K562 (cell line): ENCODE results near the gene TMEM151A. TPM values are rescaled to one million over a fixed set of nuclear protein-coding genes. Genes with fewer than 3 reads are reported as not detected.
"Not testable (repeated sequence)": the region's sequence is repeated elsewhere in the genome, so short reads cannot be mapped to it uniquely, and the experiment has no call there.

ENCODE experiments used
- ATAC-seq: fragments of 200-7000 bp; cut with Tn5 transposase; 3 replicates; pipeline ENCODE4 v1.9.1; 2020; ENCODE audit warnings: moderate library complexity
- BruUV-seq: library from RNA; stranded (reverse); fragments of 400-500 nt; replicated peaks from 2 replicates; lab custom pipeline; 2021; lab: Mats Ljungman, UMichigan
- CTCF ChIA-PET: fragments of 300-600 bp; formaldehyde crosslinking; extraction: SDS; loops from one replicate; lab custom pipeline; 2021; ENCODE audit warnings: low intra/inter-chr PET ratio; lab: Yijun Ruan, JAX
- POLR2A ChIA-PET: fragments of 300-600, 350-650 bp; sonication (Branson Sonifier 250); formaldehyde crosslinking; extraction: SDS; loops from one replicate; lab custom pipeline; 2021; ENCODE audit warnings: antibody characterized with exemption, inconsistent platforms; lab: Yijun Ruan, JAX
- DNase-seq, 4 experiments: peaks; one replicate each; pipeline versions ENCODE4 v3.0.0 to v3.0.0-alpha.2; 2011 to 2018; ENCODE audit warnings: low spot score in 3 of 4, mixed read lengths in 3 of 4; ENCODE audit errors: extremely low read depth in 1 of 4
- FAIRE-seq: peaks from 2 replicates; lab custom pipeline; 2011; peaks lifted over from hg19 to GRCh38; lab: Jason Lieb, UNC
- H2AFZ ChIP-seq: 2 replicates; pipeline ENCODE4 v1.6.0; 2011; ENCODE audit warnings: low read depth, low read length, control low read depth, inconsistent platforms
- H3K27ac ChIP-seq: fragments of 200-600 bp; 3 replicates; pipeline ENCODE4 v1.8.0; 2011; ENCODE audit warnings: low read depth, mild to moderate bottlenecking, control low read depth, inconsistent platforms, low read length, moderate library complexity, mixed read lengths; ENCODE audit errors: extremely low read depth
- H3K27me3 ChIP-seq, 2 experiments: fragments of 300-600 bp in 1 of 2; 2 replicates in 1 of 2; 3 replicates in 1 of 2; pipeline versions ENCODE4 v1.6.0 to v1.8.0; 2011; ENCODE audit warnings: inconsistent platforms in 2 of 2, low read length in 2 of 2, mild to moderate bottlenecking in 1 of 2, mixed read lengths in 1 of 2, moderate library complexity in 1 of 2; ENCODE audit not compliant: control insufficient read depth in 2 of 2, insufficient read depth in 2 of 2
- H3K36me3 ChIP-seq: fragments of 300-600 bp; 3 replicates; pipeline ENCODE4 v1.8.0; 2011; ENCODE audit warnings: mild to moderate bottlenecking, low read length, inconsistent platforms; ENCODE audit not compliant: control insufficient read depth, insufficient read depth
- H3K4me1 ChIP-seq, 2 experiments: fragments of 200-600 bp in 1 of 2; replicated peaks in 1 of 2; 2 replicates in 1 of 2; 3 replicates in 1 of 2; pipeline versions ENCODE4 v1.5.1 to v1.8.0; 2011; ENCODE audit warnings: inconsistent platforms in 2 of 2, low read length in 2 of 2, mild to moderate bottlenecking in 1 of 2, mixed read lengths in 1 of 2, moderate library complexity in 1 of 2; ENCODE audit not compliant: control insufficient read depth in 2 of 2, insufficient read depth in 2 of 2
- H3K4me2 ChIP-seq: 2 replicates; pipeline ENCODE4 v1.6.1; 2011; ENCODE audit warnings: low read length, control low read depth, inconsistent platforms, mixed read lengths; ENCODE audit not compliant: insufficient read depth
- H3K4me3 ChIP-seq: fragments of 200-600 bp; sonication (generic), shearing (Covaris generic); 2 replicates; pipeline ENCODE4 v1.5.1; 2016; ENCODE audit warnings: control low read depth, inconsistent platforms
- H3K79me2 ChIP-seq: fragments of 200-600 bp; 3 replicates; pipeline ENCODE4 v1.8.0; 2011; ENCODE audit warnings: low read length, inconsistent platforms; ENCODE audit not compliant: control insufficient read depth, insufficient read depth
- H3K9ac ChIP-seq, 2 experiments: 2 replicates each; pipeline versions ENCODE4 v1.6.0 to v1.6.1; 2011; ENCODE audit warnings: low read depth in 2 of 2, low read length in 2 of 2, control low read depth in 1 of 2, inconsistent platforms in 1 of 2, mild to moderate bottlenecking in 1 of 2, mixed read lengths in 1 of 2; ENCODE audit not compliant: insufficient read depth in 1 of 2
- H3K9me1 ChIP-seq: one replicate; pipeline ENCODE4 v1.6.0; 2011; ENCODE audit warnings: inconsistent platforms, mild to moderate bottlenecking, low read length, moderate library complexity; ENCODE audit not compliant: control insufficient read depth, insufficient read depth
- H3K9me3 ChIP-seq: replicated peaks from 2 replicates; pipeline ENCODE4 v1.5.1; 2011; ENCODE audit warnings: low read depth, low read length, inconsistent platforms; ENCODE audit not compliant: control insufficient read depth, insufficient read depth
- H4K20me1 ChIP-seq: replicated peaks from 2 replicates; pipeline ENCODE4 v1.6.1; 2011; ENCODE audit warnings: low read length, inconsistent platforms, mixed read lengths; ENCODE audit not compliant: control insufficient read depth, insufficient read depth
- BCOR ChIP-seq: fragments of 450-650 bp; IDR thresholded peaks from 2 replicates; pipeline ENCODE4 v1.6.1; 2016
- CAMTA2 ChIP-seq: fragments of 250-450 bp; sonication (Bioruptor Pico); conservative IDR thresholded peaks from 2 replicates; pipeline ENCODE4 v1.5.1; 2022
- EP300 ChIP-seq: IDR thresholded peaks from 2 replicates; pipeline ENCODE4 v1.6.1; 2012; ENCODE audit warnings: low read length, improper control_type of control experiment
- KDM1A ChIP-seq, 2 experiments: fragments of 450-650 bp; IDR thresholded peaks; 2 replicates each; pipeline ENCODE4 v1.6.1; 2016; ENCODE audit warnings: mild to moderate bottlenecking in 2 of 2
- MAFK ChIP-seq: IDR thresholded peaks from 2 replicates; pipeline ENCODE4 v1.6.1; 2011; ENCODE audit warnings: low read length, improper control_type of control experiment
- NBN ChIP-seq: fragments of 450-650 bp; IDR thresholded peaks from 2 replicates; pipeline ENCODE4 v1.6.1; 2016; ENCODE audit warnings: low read depth, mild to moderate bottlenecking
- PPARD ChIP-seq: fragments of 250-450 bp; sonication (Bioruptor Pico); IDR thresholded peaks from 2 replicates; pipeline ENCODE4 v1.8.0; 2022; ENCODE audit warnings: inconsistent platforms, mild to moderate bottlenecking, moderate library complexity
- SRSF7 ChIP-seq: fragments of 200-400 bp; formaldehyde crosslinking; optimal IDR thresholded peaks from 2 replicates; pipeline ENCODE3; 2017; ENCODE audit warnings: mild to moderate bottlenecking, low read depth, low read length
- TAF7 ChIP-seq: fragments of 450-650 bp; IDR thresholded peaks from 2 replicates; pipeline ENCODE4 v1.6.1; 2016; ENCODE audit warnings: missing genetic modification characterization, missing compliant biosample characterization
- ZNF121 ChIP-seq: sonication (generic); formaldehyde crosslinking; conservative IDR thresholded peaks from 2 replicates; pipeline ENCODE4 v1.8.0; 2022; ENCODE audit warnings: missing genetic modification reagents
- ZNF347 ChIP-seq: fragments of 450-650 bp; formaldehyde crosslinking; IDR thresholded peaks from 2 replicates; pipeline ENCODE4 v1.4.0; 2020; ENCODE audit warnings: low read depth, mild to moderate bottlenecking, moderate library complexity
- ZNF639 ChIP-seq, 2 experiments: fragments of 200-800 bp in 1 of 2; sonication (Bioruptor generic) in 1 of 2; sonication (generic) in 1 of 2; formaldehyde crosslinking in 1 of 2; IDR thresholded peaks in 1 of 2; conservative IDR thresholded peaks in 1 of 2; 2 replicates each; pipeline versions ENCODE4 v1.5.0 to v1.6.1; 2016 to 2020; ENCODE audit warnings: missing compliant biosample characterization in 1 of 2, missing genetic modification characterization in 1 of 2, missing genetic modification reagents in 1 of 2
- WGBS: fragments of 100-300 bp; shearing (Covaris generic); methylation state at CpG from one replicate; pipeline ENCODE4 v1.1.6; 2016; ENCODE audit warnings: low coverage, mixed read lengths; ENCODE audit not compliant: insufficient coverage; ENCODE audit errors: missing lambda C conversion rate; 5-methylcytosine and 5-hydroxymethylcytosine counted together
- in situ Hi-C: fragments of 300-500 bp; cut with MboI; formaldehyde crosslinking; loops from 4 replicates; pipeline ENCODE4 v1.15.0; 2018; ENCODE audit warnings: inconsistent platforms, mixed read lengths
- intact Hi-C: fragments of 100-400 bp; cut with micrococcal nuclease; formaldehyde crosslinking; loops from 2 replicates; pipeline ENCODE4 v1.14.2; 2022
- polyA plus RNA-seq, 8 experiments: library from polyadenylated mRNA; depleted of rRNA in 4 of 8; stranded (reverse) in 5 of 8; unstranded in 3 of 8; fragments of >200 nt; fragmentation: Nextera tagmentation in 2 of 8; fragmentation: Illumina TruSeq in 1 of 8; extraction: Ambion mirVana in 2 of 8; extraction: Trizol in 1 of 8; gene quantifications; 2 replicates each; pipeline versions ENCODE4 v1.2.1 to v1.2.3, GENCODE V29; 2011 to 2014; ENCODE audit warnings: inconsistent platforms in 1 of 8, missing spikeins in 1 of 8
- total RNA-seq, 7 experiments: library from RNA; depleted of rRNA in 6 of 7; stranded (reverse); fragments of >200 nt in 6 of 7; fragmentation: Illumina TruSeq in 2 of 7; extraction: Trizol in 2 of 7; gene quantifications; 2 replicates each; pipeline versions ENCODE4 v1.2.1 to v1.2.3, GENCODE V29; 2011 to 2021; ENCODE audit warnings: low replicate concordance in 1 of 7

The TMEM151A gene
- total and polyA plus RNA-seq, 9 of the 15 experiments (the other 6 are each of a cell fraction or from before 2014, with no cell fraction given), result not detected

- DNase-seq, H3K27me3 ChIP-seq, H3K4me3 ChIP-seq, intact Hi-C loops, H3K27ac ChIP-seq, H4K20me1 ChIP-seq, H2AFZ ChIP-seq, FAIRE-seq, H3K79me2 ChIP-seq, in situ Hi-C loops, H3K9ac ChIP-seq, BruUV-seq, CTCF ChIA-PET, H3K9me3 ChIP-seq, ATAC-seq, H3K36me3 ChIP-seq, H3K4me2 ChIP-seq, POLR2A ChIA-PET, H3K9me1 ChIP-seq: not testable (repeated sequence)
- TF ChIP-seq BCOR (peak; percentile 53; the same call in 1 of the 2 replicates), KDM1A (IDR thresholded peaks at IDR 0.05) (peak in 1 of 2 experiments; percentile 13; a peak in 1 of 4 replicates)
- 20% methylated on average over 4 of the region's 6 CpGs for WGBS
- peaks cover 0 to 46% of the 10 kb centered on the region in 2 experiments; a peak in 2 of 5 replicates for H3K4me1 ChIP-seq
Measured at GRCh38 chr11:66320748-66321147, 29.1 kb downstream of the TMEM151A start.

GRCh38 chr11:66321606-66322005 is 29.9 kb downstream of the TMEM151A start:
- no peak for FAIRE-seq
- no peak overlapping the region for H3K27ac ChIP-seq
- ATAC-seq, result no peak
- H3K79me2 ChIP-seq, result no peaks in the 10 kb centered on the region
- peaks cover 0 to 46% of the 10 kb centered on the region in 2 experiments; a peak in 3 of 5 replicates for H3K4me1 ChIP-seq
- in situ Hi-C loops (no loop called here), intact Hi-C loops (no loop called here)
- POLR2A ChIA-PET, result interaction anchor here (1.4 kb wide), 1 partner anchor 8 kb away, joined by 9 read pairs; no protein-coding TSS in a partner anchor
- H3K36me3 ChIP-seq, result no peaks in the 10 kb centered on the region
- no peak overlapping the region for H2AFZ ChIP-seq
- no peak for DNase-seq
- H3K9me3 ChIP-seq, result no peaks in the 10 kb centered on the region
- H3K9me1 ChIP-seq, result peaks cover 2% of the 10 kb centered on the region
- no TSS peak for BruUV-seq
- no peak overlapping the region for H3K9ac ChIP-seq
- no peak overlapping the region for H3K4me3 ChIP-seq
- H3K4me2 ChIP-seq, result no peak overlapping the region
- TF ChIP-seq SRSF7 (no peak), EP300 (no peak), ZNF347 (CRISPR knock-in tag) (no peak), PPARD (no peak), CAMTA2 (CRISPR knock-in tag) (no peak), ZNF639 (CRISPR knock-in tag; conservative IDR thresholded peaks at IDR 0.05 in 1 of 2, IDR thresholded peaks at IDR 0.05 in 1 of 2) (no peak), TAF7 (no peak), MAFK (no peak), NBN (no peak), ZNF121 (CRISPR knock-in tag) (no peak)
- TF ChIP-seq, all 486 proteins: peak for 0
- Histone ChIP-seq H4K20me1 (no peaks in the 10 kb centered on the region), H3K27me3 (no peaks in the 10 kb centered on the region)
- CTCF ChIA-PET, result interaction anchor here (0.6 to 1.5 kb wide), 2 partner anchors 10 to 98 kb away, joined by 5 to 16 read pairs; no protein-coding TSS in a partner anchor
- 27% methylated on average over 4 of the region's 4 CpGs for WGBS
